Measurements from ENCODE around the gene PROM1. TPM values are rescaled to one million over a fixed set of nuclear protein-coding genes. Genes with fewer than 3 reads are reported as not detected.

PROM1 gene
- total and polyA plus RNA-seq, 2 donors (not counting 1 experiment from before 2014, with no cell fraction given): 0.10 to 0.17 TPM

- H2AFZ ChIP-seq (ENCODE audit: low read length): no peak overlapping the region
- H3K4me1 ChIP-seq (ENCODE audit: control insufficient read depth, extremely low read depth, insufficient read depth, low read length): no peaks in the 10 kb centered on the region
- DNase-seq (ENCODE audit: low read depth in 2 of 2): peak in 1 of 2 donors; percentile 11
- no peaks in the 10 kb centered on the region for H3K79me2 ChIP-seq (ENCODE audit: control insufficient read depth, insufficient read depth, low read length)
- H3K27ac ChIP-seq (ENCODE audit: insufficient read depth, low read length): no peak overlapping the region
- no peaks in the 10 kb centered on the region for H3K9me3 ChIP-seq (ENCODE audit: control insufficient read depth, insufficient read depth, low read depth, low read length)
- no peak overlapping the region for H3K9ac ChIP-seq (ENCODE audit: insufficient read depth, low read length)
- no peaks in the 10 kb centered on the region for H4K20me1 ChIP-seq (ENCODE audit: control insufficient read depth, extremely low read depth, insufficient read depth, low read length)
- no peaks in the 10 kb centered on the region for H3K27me3 ChIP-seq (ENCODE audit: control insufficient read depth, insufficient read depth, low read length)
- no peaks in the 10 kb centered on the region for H3K36me3 ChIP-seq (ENCODE audit: control insufficient read depth, insufficient read depth, low read length)
- TF ChIP-seq CTCF (conservative IDR thresholded peaks at IDR 0.05 in 1 of 2, IDR thresholded peaks at IDR 0.05 in 1 of 2; ENCODE audit: low read depth in 1 of 2, low read length in 2 of 2): no peak
- no peak for TF ChIP-seq EZH2 (IDR thresholded peaks at IDR 0.05; ENCODE audit: low read length, missing control alignments)
- no peak overlapping the region for H3K4me3 ChIP-seq (replicated peaks in 1 of 4; ENCODE audit: control extremely low read depth in 1 of 4, insufficient read depth in 1 of 4, low read depth in 3 of 4, low read length in 4 of 4)
- no peak overlapping the region for H3K4me2 ChIP-seq (ENCODE audit: extremely low read depth, insufficient read depth, low read length)
Measured at GRCh38 chr4:15948826-15949225, 135.0 kb downstream of the PROM1 start.

- Histone ChIP-seq H3K36me3 (ENCODE audit: control insufficient read depth, insufficient read depth, low read length) (no peaks in the 10 kb centered on the region), H3K9ac (ENCODE audit: insufficient read depth, low read length) (no peak overlapping the region), H3K4me3 (replicated peaks in 1 of 4; ENCODE audit: control extremely low read depth in 1 of 4, insufficient read depth in 1 of 4, low read depth in 3 of 4, low read length in 4 of 4) (no peak overlapping the region), H4K20me1 (ENCODE audit: control insufficient read depth, extremely low read depth, insufficient read depth, low read length) (no peaks in the 10 kb centered on the region), H3K9me3 (ENCODE audit: control insufficient read depth, insufficient read depth, low read depth, low read length) (no peaks in the 10 kb centered on the region), H3K27ac (ENCODE audit: insufficient read depth, low read length) (no peak overlapping the region), H3K27me3 (ENCODE audit: control insufficient read depth, insufficient read depth, low read length) (no peaks in the 10 kb centered on the region), H3K4me2 (ENCODE audit: extremely low read depth, insufficient read depth, low read length) (no peak overlapping the region), H3K4me1 (ENCODE audit: control insufficient read depth, extremely low read depth, insufficient read depth, low read length) (no peaks in the 10 kb centered on the region), H2AFZ (ENCODE audit: low read length) (no peak overlapping the region), H3K79me2 (ENCODE audit: control insufficient read depth, insufficient read depth, low read length) (no peaks in the 10 kb centered on the region)
- TF ChIP-seq CTCF (conservative IDR thresholded peaks at IDR 0.05 in 1 of 2, IDR thresholded peaks at IDR 0.05 in 1 of 2; ENCODE audit: low read depth in 1 of 2, low read length in 2 of 2) (no peak), EZH2 (IDR thresholded peaks at IDR 0.05; ENCODE audit: low read length, missing control alignments) (no peak)
- DNase-seq (ENCODE audit: low read depth in 2 of 2): no peak
Measured at GRCh38 chr4:15947684-15948083, 136.1 kb downstream of the PROM1 start.

GRCh38 chr4:15945516-15945915 lies 138.3 kb downstream of the PROM1 start:
- no peak overlapping the region for H2AFZ ChIP-seq (ENCODE audit: low read length)
- H3K79me2 ChIP-seq (ENCODE audit: control insufficient read depth, insufficient read depth, low read length): no peaks in the 10 kb centered on the region
- no peak overlapping the region for H3K27ac ChIP-seq (ENCODE audit: insufficient read depth, low read length)
- no peaks in the 10 kb centered on the region for H3K9me3 ChIP-seq (ENCODE audit: control insufficient read depth, insufficient read depth, low read depth, low read length)
- no peaks in the 10 kb centered on the region for H3K36me3 ChIP-seq (ENCODE audit: control insufficient read depth, insufficient read depth, low read length)
- TF ChIP-seq CTCF (conservative IDR thresholded peaks at IDR 0.05 in 1 of 2, IDR thresholded peaks at IDR 0.05 in 1 of 2; ENCODE audit: low read depth in 1 of 2, low read length in 2 of 2) (no peak), EZH2 (IDR thresholded peaks at IDR 0.05; ENCODE audit: low read length, missing control alignments) (no peak)
- no peaks in the 10 kb centered on the region for H3K4me1 ChIP-seq (ENCODE audit: control insufficient read depth, extremely low read depth, insufficient read depth, low read length)
- H3K4me2 ChIP-seq (ENCODE audit: extremely low read depth, insufficient read depth, low read length): no peak overlapping the region
- H3K4me3 ChIP-seq (replicated peaks in 1 of 4; ENCODE audit: control extremely low read depth in 1 of 4, insufficient read depth in 1 of 4, low read depth in 3 of 4, low read length in 4 of 4): no peak overlapping the region
- no peaks in the 10 kb centered on the region for H3K27me3 ChIP-seq (ENCODE audit: control insufficient read depth, insufficient read depth, low read length)
- DNase-seq (ENCODE audit: low read depth in 2 of 2): no peak
- H3K9ac ChIP-seq (ENCODE audit: insufficient read depth, low read length): no peak overlapping the region
- H4K20me1 ChIP-seq (ENCODE audit: control insufficient read depth, extremely low read depth, insufficient read depth, low read length): no peaks in the 10 kb centered on the region

Data from fibroblast of lung (primary cell).